GM12864 (cell line): ENCODE data around the gene PPARD.

ENCODE experiments used
- DNase-seq: peaks from one replicate; pipeline ENCODE4 v3.0.0-alpha.2; 2011; ENCODE audit warnings: low read depth
- H3K4me3 ChIP-seq: 2 replicates; pipeline ENCODE4 v1.5.1; 2011; ENCODE audit warnings: mild to moderate bottlenecking, low read depth, low read length, control low read depth
- TF ChIP-seq, protein P1 (sequence below): IDR thresholded peaks from 2 replicates; pipeline ENCODE4 v1.5.1; 2011; ENCODE audit warnings: low read depth, mild to moderate bottlenecking, moderate library complexity, low read length, control low read depth, inconsistent platforms; ENCODE audit errors: missing control alignments

The PPARD gene

DNA sequence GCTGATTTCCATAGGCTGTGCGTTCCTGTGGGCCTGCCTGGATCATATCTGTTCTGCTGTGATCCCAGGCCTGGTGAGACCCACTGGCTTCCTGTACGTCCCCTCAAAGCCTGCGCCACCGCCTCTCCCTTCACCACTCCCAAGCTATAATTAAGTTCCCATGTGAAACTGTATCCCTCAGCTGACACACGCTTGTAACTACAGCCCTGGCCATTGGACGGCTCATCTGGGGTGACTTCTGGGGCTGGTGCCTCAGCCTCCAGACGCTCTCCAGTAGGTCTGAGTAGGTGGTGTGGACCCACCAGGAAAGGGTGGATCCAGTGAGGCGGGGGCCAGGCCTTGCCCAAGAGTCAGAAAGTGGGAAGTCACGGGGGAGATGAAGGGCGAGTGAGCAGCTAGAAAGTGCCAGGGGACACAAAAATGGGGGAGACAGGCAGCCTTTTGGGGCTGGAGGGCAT, 21.0 kb downstream of the PPARD start:
- no peak for DNase-seq
- TF ChIP-seq, protein P1, sequence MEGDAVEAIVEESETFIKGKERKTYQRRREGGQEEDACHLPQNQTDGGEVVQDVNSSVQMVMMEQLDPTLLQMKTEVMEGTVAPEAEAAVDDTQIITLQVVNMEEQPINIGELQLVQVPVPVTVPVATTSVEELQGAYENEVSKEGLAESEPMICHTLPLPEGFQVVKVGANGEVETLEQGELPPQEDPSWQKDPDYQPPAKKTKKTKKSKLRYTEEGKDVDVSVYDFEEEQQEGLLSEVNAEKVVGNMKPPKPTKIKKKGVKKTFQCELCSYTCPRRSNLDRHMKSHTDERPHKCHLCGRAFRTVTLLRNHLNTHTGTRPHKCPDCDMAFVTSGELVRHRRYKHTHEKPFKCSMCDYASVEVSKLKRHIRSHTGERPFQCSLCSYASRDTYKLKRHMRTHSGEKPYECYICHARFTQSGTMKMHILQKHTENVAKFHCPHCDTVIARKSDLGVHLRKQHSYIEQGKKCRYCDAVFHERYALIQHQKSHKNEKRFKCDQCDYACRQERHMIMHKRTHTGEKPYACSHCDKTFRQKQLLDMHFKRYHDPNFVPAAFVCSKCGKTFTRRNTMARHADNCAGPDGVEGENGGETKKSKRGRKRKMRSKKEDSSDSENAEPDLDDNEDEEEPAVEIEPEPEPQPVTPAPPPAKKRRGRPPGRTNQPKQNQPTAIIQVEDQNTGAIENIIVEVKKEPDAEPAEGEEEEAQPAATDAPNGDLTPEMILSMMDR: no peak
- H3K4me3 ChIP-seq: no peak overlapping the region

DNA sequence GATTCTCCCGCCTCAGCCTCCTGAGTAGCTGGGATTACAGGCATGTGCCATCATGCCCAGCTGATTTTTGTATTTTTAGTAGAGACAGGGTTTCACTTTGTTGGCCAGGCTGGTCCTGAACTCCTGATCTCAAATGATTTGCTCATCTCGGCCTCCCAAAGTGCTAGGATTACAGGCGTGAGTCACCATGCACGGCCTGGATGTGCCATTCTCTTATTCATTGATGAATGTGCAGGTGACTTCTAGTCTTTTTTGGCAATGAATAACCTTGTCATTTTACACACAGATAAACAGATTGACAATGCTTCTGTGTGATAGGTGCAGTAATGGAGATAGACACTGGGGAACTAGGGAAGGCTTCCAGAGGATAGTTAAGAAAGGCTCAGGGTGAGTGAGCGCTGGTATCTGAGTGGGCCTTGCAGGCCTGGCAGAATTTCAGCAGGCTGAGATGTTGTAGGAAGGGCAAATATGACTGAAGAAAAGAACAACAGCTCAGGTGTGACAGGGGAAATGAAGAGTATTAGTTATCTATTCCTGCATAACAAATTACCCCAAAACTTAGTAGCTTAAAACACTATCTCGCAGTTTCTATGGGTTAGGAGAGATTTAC, 23.3 kb downstream of the PPARD start:
- no peak overlapping the region for H3K4me3 ChIP-seq
- no peak for DNase-seq
- TF ChIP-seq, protein P1: no peak

DNA sequence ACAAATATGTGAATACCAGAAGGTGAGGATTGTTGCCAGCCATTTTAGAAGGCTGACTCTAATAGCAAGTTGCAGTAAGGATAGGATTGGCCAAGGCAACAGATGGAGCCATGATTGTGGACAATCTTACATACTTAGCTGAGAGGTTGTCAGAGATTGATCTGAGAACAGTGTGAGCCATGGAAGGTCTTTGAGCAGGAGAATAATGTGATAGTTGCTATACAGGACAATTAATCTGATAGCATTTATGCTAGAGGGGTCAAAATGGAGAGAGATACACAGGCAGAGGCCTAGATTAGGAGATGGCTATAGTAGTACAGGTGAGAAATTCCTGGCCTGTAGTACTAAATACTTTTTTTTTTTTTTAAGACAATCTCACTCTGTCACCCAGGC, 23.8 kb downstream of the PPARD start:
- no peak overlapping the region for H3K4me3 ChIP-seq
- DNase-seq: no peak
- TF ChIP-seq, protein P1: no peak

DNA sequence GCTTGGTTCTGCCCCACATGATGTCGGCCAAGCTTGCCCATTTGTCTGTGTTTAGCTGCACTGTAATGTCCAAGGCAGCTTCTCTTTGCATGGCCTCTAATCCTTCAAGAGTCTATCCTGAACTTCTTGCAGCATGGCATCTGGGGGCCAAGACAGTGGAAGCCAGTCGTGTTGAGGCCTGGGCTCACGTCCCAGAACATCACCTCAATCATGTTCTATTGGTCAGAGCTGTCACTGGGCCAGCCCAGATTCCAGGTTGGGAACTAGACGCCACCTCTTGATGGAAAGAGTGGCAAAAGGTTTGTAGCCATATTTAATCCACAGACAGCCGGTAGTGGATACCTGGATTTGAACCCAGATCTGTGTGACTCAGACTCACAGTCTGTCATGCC, 25.3 kb downstream of the PPARD start:
- no peak for DNase-seq
- H3K4me3 ChIP-seq: no peak overlapping the region
- TF ChIP-seq, protein P1: no peak

DNA sequence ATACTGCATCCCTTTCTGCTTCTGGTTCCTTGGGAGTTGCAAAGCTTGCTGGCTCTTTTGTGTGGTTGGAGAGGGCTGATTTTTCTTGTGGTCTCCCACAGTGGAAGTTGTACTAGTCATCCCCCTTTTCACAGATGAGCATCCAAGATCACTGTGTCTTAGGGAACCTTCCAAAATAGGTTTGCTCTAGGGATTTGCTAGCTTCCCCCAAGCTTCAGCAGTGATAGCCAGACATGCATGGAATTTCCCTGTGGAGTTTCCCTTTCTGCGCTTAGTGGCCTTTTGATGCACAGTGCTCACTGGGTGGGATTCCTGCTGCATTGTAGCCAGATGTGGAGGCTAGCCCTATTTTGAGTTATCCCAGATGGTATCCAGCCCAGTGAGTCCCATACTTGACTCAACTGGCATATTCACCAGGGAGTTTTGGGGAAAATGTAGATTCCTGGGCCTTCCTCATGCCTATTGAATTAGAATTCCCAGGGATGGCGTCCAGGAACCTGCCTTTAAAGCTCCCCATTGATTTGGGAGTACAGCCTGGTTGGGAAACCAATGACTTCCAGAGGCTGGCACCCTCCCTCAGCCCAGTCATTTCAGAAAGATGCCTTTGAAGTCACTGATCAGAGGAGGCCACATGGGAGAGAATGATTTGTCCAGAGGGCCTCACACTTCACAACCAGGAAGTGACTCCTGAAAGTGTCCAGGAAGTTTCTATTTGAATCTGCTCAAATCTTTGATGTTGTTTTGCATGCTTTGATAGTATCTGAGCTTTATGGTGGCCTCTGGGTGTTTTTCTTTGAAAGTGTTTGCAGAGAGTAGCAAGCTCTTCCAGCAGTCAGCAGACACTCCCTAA, 25.9 kb downstream of the PPARD start:
- no peak for DNase-seq

DNA sequence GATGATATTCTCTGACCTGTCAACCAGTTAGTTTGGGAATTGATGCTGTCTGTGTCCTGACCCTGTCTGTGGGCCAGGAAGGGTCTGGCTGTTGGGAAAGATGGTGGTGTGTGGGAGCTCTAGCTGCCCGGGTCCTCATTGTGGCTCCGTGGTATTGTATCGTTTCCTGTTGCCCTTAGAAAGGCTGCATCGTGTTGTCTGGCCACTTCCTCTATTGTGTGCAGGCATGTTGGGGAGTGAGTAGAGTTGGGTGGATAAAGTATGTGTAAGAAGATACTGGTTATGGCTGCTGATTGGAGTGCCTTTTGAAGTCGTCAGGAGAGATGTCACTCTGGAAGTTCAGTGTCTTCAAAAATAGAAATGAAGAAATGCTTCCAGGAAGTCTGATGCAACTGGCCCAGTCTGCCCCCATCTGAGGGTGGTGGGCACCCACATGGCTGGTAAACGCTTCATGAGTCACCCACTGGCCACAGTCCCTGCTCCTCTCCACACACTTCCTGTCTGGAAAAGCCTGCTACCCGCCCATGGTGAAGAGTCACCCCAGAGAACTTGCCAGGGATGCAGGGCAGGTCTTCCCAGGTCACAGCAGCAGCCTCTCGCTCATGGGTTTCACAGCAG, 27.9 kb downstream of the PPARD start:
- DNase-seq: peak; percentile 57
- H3K4me3 ChIP-seq: no peak overlapping the region

More for the DNA sequence above, 25.9 kb downstream of the PPARD start:
- TF ChIP-seq, protein P1: no peak
- no peak overlapping the region for H3K4me3 ChIP-seq

More for the DNA sequence above, 27.9 kb downstream of the PPARD start:
- TF ChIP-seq, protein P1: no peak
